SK-N-MC (cell line): ENCODE data around the gene NRP2.

Experiments used
- EZH2 ChIP-seq: fragments of 200-600 bp; sonication (generic); IDR thresholded peaks from one replicate; pipeline ENCODE4 v1.6.1; 2017; ENCODE audit warnings: antibody characterized with exemption
- FOXP2 ChIP-seq: optimal IDR thresholded peaks from 2 replicates; pipeline ENCODE3; 2011; ENCODE audit warnings: mild to moderate bottlenecking, moderate library complexity; ENCODE audit not compliant: insufficient read depth; ENCODE audit errors: extremely low read length, control extremely low read depth
- POLR2AphosphoS5 ChIP-seq: IDR thresholded peaks from 2 replicates; pipeline ENCODE4 v1.6.1; 2012; ENCODE audit warnings: mild to moderate bottlenecking, low read depth, low read length, borderline replicate concordance

- TF ChIP-seq EZH2 (no peak), POLR2AphosphoS5 (no peak), FOXP2 (no peak)
These were observed 75.0 kb downstream of the NRP2 start for GRCh38 chr2:205757271-205757670.
